Endothelial cell of umbilical vein (primary cell): ENCODE data around the gene PALM. TPM values are rescaled to one million over a fixed set of nuclear protein-coding genes. Genes with fewer than 3 reads are reported as not detected.

Experiments used
- BruUV-seq: library from RNA; stranded (reverse); fragments of 400-500 nt; replicated peaks from 2 replicates; lab custom pipeline; 2021; lab: Mats Ljungman, UMichigan
- CTCF ChIA-PET: fragments of 300-600, 350-600 bp; sonication (Branson Sonifier 250); formaldehyde crosslinking; loops from one replicate; lab custom pipeline; 2021; ENCODE audit warnings: antibody characterized with exemption, inconsistent platforms; lab: Charles Lee
- POLR2A ChIA-PET: fragments of 300-600, 350-600 bp; sonication (Branson Sonifier 250); formaldehyde crosslinking; loops from one replicate; lab custom pipeline; 2021; ENCODE audit warnings: antibody characterized with exemption, inconsistent platforms; lab: Charles Lee
- DNase-seq: peaks from one replicate; pipeline ENCODE4 v3.0.0-alpha.2; 2011; ENCODE audit warnings: low read depth, low spot score
- FAIRE-seq: peaks from 2 replicates; lab custom pipeline; 2011; peaks lifted over from hg19 to GRCh38; lab: Jason Lieb, UNC
- H2AFZ ChIP-seq: 2 replicates; pipeline ENCODE4 v1.6.0; 2012; ENCODE audit warnings: low read depth, low read length, control low read depth, inconsistent platforms
- H3K27ac ChIP-seq: 2 replicates; pipeline ENCODE4 v1.5.1; 2011; ENCODE audit warnings: low read depth, mild to moderate bottlenecking, control low read depth, low read length, moderate library complexity; ENCODE audit not compliant: insufficient read depth
- H3K27me3 ChIP-seq, 2 experiments: 2 replicates each; pipeline versions ENCODE4 v1.6.0 to v1.6.1; 2011; ENCODE audit warnings: low read length in 2 of 2, mixed read lengths in 1 of 2; ENCODE audit not compliant: control insufficient read depth in 2 of 2, insufficient read depth in 2 of 2
- H3K36me3 ChIP-seq, 2 experiments: 2 replicates in 1 of 2; 3 replicates in 1 of 2; pipeline ENCODE4 v1.5.1; 2011; ENCODE audit warnings: low read length in 2 of 2, mild to moderate bottlenecking in 1 of 2, moderate library complexity in 1 of 2; ENCODE audit not compliant: control insufficient read depth in 2 of 2, insufficient read depth in 2 of 2; ENCODE audit errors: extremely low read depth in 1 of 2
- H3K4me1 ChIP-seq: 3 replicates; pipeline ENCODE4 v1.5.1; 2011; ENCODE audit warnings: mild to moderate bottlenecking, low read length; ENCODE audit not compliant: control insufficient read depth, insufficient read depth; ENCODE audit errors: extremely low read depth
- H3K4me2 ChIP-seq: 2 replicates; pipeline ENCODE4 v1.6.1; 2011; ENCODE audit warnings: low read length, control low read depth, mixed read lengths; ENCODE audit not compliant: insufficient read depth
- H3K4me3 ChIP-seq, 3 experiments: fragments of 200-600 bp in 1 of 3; sonication (generic), shearing (Covaris generic) in 1 of 3; replicated peaks in 1 of 3; 2 replicates each; pipeline ENCODE4 v1.5.1; 2011 to 2016; ENCODE audit warnings: control low read depth in 3 of 3, low read length in 3 of 3, mild to moderate bottlenecking in 2 of 3, inconsistent platforms in 1 of 3, low read depth in 1 of 3, moderate library complexity in 1 of 3; ENCODE audit not compliant: insufficient read depth in 1 of 3
- H3K79me2 ChIP-seq: 2 replicates; pipeline ENCODE4 v1.6.0; 2012; ENCODE audit warnings: low read length, inconsistent platforms; ENCODE audit not compliant: control insufficient read depth, insufficient read depth
- H3K9ac ChIP-seq: replicated peaks from 2 replicates; pipeline ENCODE3; 2011; ENCODE audit warnings: low read length, control low read depth; ENCODE audit not compliant: insufficient read depth; ENCODE audit errors: extremely low read depth
- H3K9me1 ChIP-seq: replicated peaks from 3 replicates; pipeline ENCODE4 v1.6.0; 2011; ENCODE audit warnings: mild to moderate bottlenecking, low read length; ENCODE audit not compliant: control insufficient read depth, insufficient read depth; ENCODE audit errors: extremely low read depth
- H3K9me3 ChIP-seq: replicated peaks from 2 replicates; pipeline ENCODE4 v1.5.1; 2012; ENCODE audit warnings: low read length, inconsistent platforms; ENCODE audit not compliant: control insufficient read depth, insufficient read depth
- H4K20me1 ChIP-seq: replicated peaks from 2 replicates; pipeline ENCODE3; 2011; ENCODE audit warnings: mild to moderate bottlenecking, low read length; ENCODE audit not compliant: control insufficient read depth, insufficient read depth; ENCODE audit errors: extremely low read depth
- CTCF ChIP-seq, 2 donors: IDR thresholded peaks; 1 replicate in 1 of 2; 2 replicates in 1 of 2; pipeline ENCODE4 v1.5.1; 2011; ENCODE audit warnings: low read length in 2 of 2, mild to moderate bottlenecking in 2 of 2, moderate library complexity in 2 of 2, control low read depth in 1 of 2, inconsistent platforms in 1 of 2, low read depth in 1 of 2; ENCODE audit not compliant: insufficient read depth in 1 of 2; ENCODE audit errors: extremely low read depth in 1 of 2
- EZH2 ChIP-seq: IDR thresholded peaks from 2 replicates; pipeline ENCODE4 v1.6.1; 2012; ENCODE audit warnings: borderline replicate concordance, low read depth, mild to moderate bottlenecking, moderate library complexity, low read length, inconsistent platforms; ENCODE audit not compliant: severe bottlenecking
- FOS ChIP-seq: IDR thresholded peaks from 2 replicates; pipeline ENCODE4 v1.6.1; 2011; ENCODE audit warnings: mild to moderate bottlenecking, low read length, moderate library complexity, borderline replicate concordance; ENCODE audit not compliant: insufficient read depth
- GATA2 ChIP-seq: IDR thresholded peaks from 2 replicates; pipeline ENCODE4 v1.7.0; 2011; ENCODE audit warnings: low read depth, mild to moderate bottlenecking, moderate library complexity, mixed read lengths, low read length; ENCODE audit not compliant: insufficient read length, insufficient read depth
- JUN ChIP-seq: IDR thresholded peaks from 2 replicates; pipeline ENCODE4 v1.6.1; 2011; ENCODE audit warnings: borderline replicate concordance, low read depth; ENCODE audit not compliant: insufficient read length, insufficient read depth
- MAX ChIP-seq: IDR thresholded peaks from 2 replicates; pipeline ENCODE4 v1.6.1; 2011; ENCODE audit not compliant: insufficient read depth, insufficient read length
- MYC ChIP-seq: IDR thresholded peaks from one replicate; pipeline ENCODE4 v1.6.1; 2011; ENCODE audit warnings: mild to moderate bottlenecking, low read depth, low read length
- POLR2A ChIP-seq: IDR thresholded peaks from 2 replicates; pipeline ENCODE4 v1.6.1; 2012; ENCODE audit warnings: low read depth, mild to moderate bottlenecking, control low read depth, low read length
- POLR2AphosphoS5 ChIP-seq: IDR thresholded peaks from 2 replicates; pipeline ENCODE4 v1.6.1; 2012; ENCODE audit warnings: low read depth, mild to moderate bottlenecking, control low read depth, low read length, moderate library complexity; ENCODE audit not compliant: insufficient read depth
- dilution Hi-C: fragments of 300-500 bp; cut with MboI; formaldehyde crosslinking; loops from one replicate; pipeline ENCODE4 v1.15.0; 2019; ENCODE audit warnings: low sequenced_read_pairs; ENCODE audit not compliant: extremely low pct_ligation_motif_present
- intact Hi-C: fragments of 100-400 bp; cut with micrococcal nuclease; formaldehyde crosslinking; loops from one replicate; pipeline ENCODE4 v1.10.0; 2022
- polyA plus RNA-seq, 4 experiments: library from polyadenylated mRNA; depleted of rRNA in 3 of 4; stranded (reverse) in 3 of 4; unstranded in 1 of 4; fragments of >200 nt; gene quantifications; 2 replicates each; pipeline versions ENCODE4 v1.2.1 to v1.2.3, GENCODE V29; 2011 to 2012; ENCODE audit warnings: missing spikeins in 1 of 4
- total RNA-seq: library from RNA; stranded (reverse); gene quantifications from 2 replicates; pipeline ENCODE4 v1.2.3, GENCODE V29; 2021

Gene PALM
- total and polyA plus RNA-seq, 2 donors (not counting 3 experiments of a cell fraction or from before 2014, with no cell fraction given) = 3.9 to 31.8 TPM

- CTCF ChIA-PET = interaction anchor here (0.7 to 3.5 kb wide), 5 partner anchors 11 to 57 kb away, joined by 3 to 20 read pairs (median 4); partner anchors contain the start of gene RNF126
- Histone ChIP-seq H3K4me2 (no peak overlapping the region), H3K4me1 (peaks cover 16% of the 10 kb centered on the region), H3K9me3 (no peaks in the 10 kb centered on the region), H3K9ac (peak overlapping the region; percentile 81), H4K20me1 (no peaks in the 10 kb centered on the region), H3K36me3 (no peaks in the 10 kb centered on the region), H3K9me1 (no peaks in the 10 kb centered on the region), H3K4me3 (peak overlapping the region in 1 of 3 experiments; percentile 26), H3K27me3 (no peaks in the 10 kb centered on the region), H2AFZ (no peak overlapping the region), H3K27ac (no peak overlapping the region), H3K79me2 (peaks cover 12% of the 10 kb centered on the region)
- TF ChIP-seq FOS = peak; percentile 45
- TF ChIP-seq POLR2AphosphoS5 = peak; percentile 43
- no peak for TF ChIP-seq EZH2
- TF ChIP-seq MAX = no peak
- DNase-seq (peak; percentile 51), FAIRE-seq (no peak)
- dilution Hi-C loops (no loop called here), intact Hi-C loops (no loop called here)
- no TSS peak for BruUV-seq
- POLR2A ChIA-PET = interaction anchor here (0.8 kb wide), 1 partner anchor 146 kb away, joined by 3 read pairs; the partner anchor contains the start of gene CDC34
Measured at GRCh38 chr19:677201-677600, 31.5 kb upstream of the PALM start.

- no peaks in the 10 kb centered on the region for H4K20me1 ChIP-seq
- FAIRE-seq = peak; percentile 43
- dilution Hi-C loops = no loop called here
- ChIA-PET CTCF (interaction anchor here (1.3 to 1.6 kb wide), 2 partner anchors 15 to 56 kb away, joined by 4 to 9 read pairs; partner anchors contain the start of gene RNF126), POLR2A (interaction anchor here (0.6 kb wide), 1 partner anchor 759 kb away, joined by 3 read pairs; no protein-coding TSS in a partner anchor)
- H3K9ac ChIP-seq = no peak overlapping the region
- DNase-seq = no peak
- H3K36me3 ChIP-seq = no peaks in the 10 kb centered on the region
- peaks cover 12% of the 10 kb centered on the region for H3K79me2 ChIP-seq
- peak overlapping the region; percentile 4 for H3K27ac ChIP-seq
- BruUV-seq = TSS peak; percentile 23
- intact Hi-C loops = no loop called here
- no peaks in the 10 kb centered on the region for H3K9me1 ChIP-seq
- no peaks in the 10 kb centered on the region for H3K9me3 ChIP-seq
- no peaks in the 10 kb centered on the region for H3K27me3 ChIP-seq
- TF ChIP-seq MAX (no peak), POLR2AphosphoS5 (no peak), GATA2 (no peak), EZH2 (no peak), POLR2A (no peak), MYC (no peak), CTCF (IDR thresholded peaks at IDR 0.05; ENCODE audit: extremely low read depth in 1 of 2, insufficient read depth in 1 of 2, low read depth in 1 of 2, low read length in 2 of 2) (no peak), JUN (no peak), FOS (no peak)
- H3K4me1 ChIP-seq = peaks cover 16% of the 10 kb centered on the region
- H3K4me2 ChIP-seq = no peak overlapping the region
- H3K4me3 ChIP-seq = no peak overlapping the region
- H2AFZ ChIP-seq = no peak overlapping the region
Measured at GRCh38 chr19:677601-678436, 30.9 kb upstream of the PALM start.
